Glutamatergic neuron (in vitro differentiated cells): Measurements from ENCODE around the gene STK10. TPM values are rescaled to one million over a fixed set of nuclear protein-coding genes. Genes with fewer than 3 reads are reported as not detected.

ENCODE experiments used
- DNase-seq: peaks from one replicate; pipeline ENCODE4 v3.0.0; 2022
- H3K27ac Mint-ChIP-seq: one replicate; pipeline ENCODE4 v1.8.0; 2020; ENCODE audit warnings: mild to moderate bottlenecking, mixed read lengths, inconsistent platforms; ENCODE audit not compliant: unreplicated experiment
- H3K27me3 Mint-ChIP-seq: one replicate; pipeline ENCODE4 v1.8.0; 2020; ENCODE audit warnings: mild to moderate bottlenecking, moderate library complexity, mixed read lengths, inconsistent platforms; ENCODE audit not compliant: unreplicated experiment
- H3K36me3 Mint-ChIP-seq: one replicate; pipeline ENCODE4 v1.8.0; 2020; ENCODE audit warnings: mild to moderate bottlenecking, mixed read lengths, inconsistent platforms; ENCODE audit not compliant: unreplicated experiment
- H3K4me1 Mint-ChIP-seq: one replicate; pipeline ENCODE4 v1.8.0; 2020; ENCODE audit warnings: mild to moderate bottlenecking, low read depth, mixed read lengths, inconsistent platforms; ENCODE audit not compliant: unreplicated experiment
- H3K4me3 Mint-ChIP-seq: one replicate; pipeline ENCODE4 v1.8.0; 2020; ENCODE audit warnings: mild to moderate bottlenecking, mixed read lengths, inconsistent platforms; ENCODE audit not compliant: unreplicated experiment
- H3K9me3 Mint-ChIP-seq: one replicate; pipeline ENCODE4 v1.8.0; 2020; ENCODE audit warnings: mild to moderate bottlenecking, moderate library complexity, mixed read lengths, inconsistent platforms; ENCODE audit not compliant: unreplicated experiment
- CTCF ChIP-seq: fragments of 200-600 bp; sonication (generic); IDR thresholded peaks from one replicate; pipeline ENCODE4 v1.5.0; 2021; ENCODE audit not compliant: partially characterized antibody, unreplicated experiment
- total RNA-seq: library from RNA; stranded (reverse); fragmentation: NEBNext Ultra II Directional; extraction: Animal tissue kit (Norgen Biotek cat#: 25700); gene quantifications from one replicate; pipeline ENCODE4 v1.2.1, GENCODE V29; 2021; ENCODE audit not compliant: unreplicated experiment

Gene STK10
- total RNA-seq, 1 donor from 2014 or later, result 84.7 TPM

GRCh38 chr5:172147857-172148256, 40.2 kb downstream of the STK10 start:
- peaks cover 43% of the 10 kb centered on the region for H3K4me1 Mint-ChIP-seq
- TF ChIP-seq CTCF, result no peak
- no peak for DNase-seq
- no peak overlapping the region for H3K4me3 Mint-ChIP-seq
- peaks cover 7% of the 10 kb centered on the region for H3K36me3 Mint-ChIP-seq
- peaks cover 15% of the 10 kb centered on the region for H3K27me3 Mint-ChIP-seq
- H3K27ac Mint-ChIP-seq, result peak overlapping the region; percentile 55
- peaks cover 16% of the 10 kb centered on the region for H3K9me3 Mint-ChIP-seq

GRCh38 chr5:172146748-172147092, 41.3 kb downstream of the STK10 start:
- H3K27ac Mint-ChIP-seq, result peak overlapping the region; percentile 94
- DNase-seq, result no peak
- peaks cover 11% of the 10 kb centered on the region for H3K27me3 Mint-ChIP-seq

GRCh38 chr5:172145870-172146747, 41.9 kb downstream of the STK10 start:
- H3K36me3 Mint-ChIP-seq, result no peaks in the 10 kb centered on the region
- peaks cover 11% of the 10 kb centered on the region for H3K27me3 Mint-ChIP-seq
- peaks cover 51% of the 10 kb centered on the region for H3K4me1 Mint-ChIP-seq
- peak overlapping the region; percentile 94 for H3K27ac Mint-ChIP-seq
- no peak for TF ChIP-seq CTCF
- H3K4me3 Mint-ChIP-seq, result peak overlapping the region; percentile 44
- H3K9me3 Mint-ChIP-seq, result peaks cover 14% of the 10 kb centered on the region
- DNase-seq, result peak; percentile 48

More at GRCh38 chr5:172146748-172147092, 41.3 kb downstream of the STK10 start:
- TF ChIP-seq CTCF, result no peak
- H3K4me3 Mint-ChIP-seq, result no peak overlapping the region
- H3K4me1 Mint-ChIP-seq, result peaks cover 48% of the 10 kb centered on the region
- peaks cover 17% of the 10 kb centered on the region for H3K9me3 Mint-ChIP-seq
- peaks cover 3% of the 10 kb centered on the region for H3K36me3 Mint-ChIP-seq

DNA sequence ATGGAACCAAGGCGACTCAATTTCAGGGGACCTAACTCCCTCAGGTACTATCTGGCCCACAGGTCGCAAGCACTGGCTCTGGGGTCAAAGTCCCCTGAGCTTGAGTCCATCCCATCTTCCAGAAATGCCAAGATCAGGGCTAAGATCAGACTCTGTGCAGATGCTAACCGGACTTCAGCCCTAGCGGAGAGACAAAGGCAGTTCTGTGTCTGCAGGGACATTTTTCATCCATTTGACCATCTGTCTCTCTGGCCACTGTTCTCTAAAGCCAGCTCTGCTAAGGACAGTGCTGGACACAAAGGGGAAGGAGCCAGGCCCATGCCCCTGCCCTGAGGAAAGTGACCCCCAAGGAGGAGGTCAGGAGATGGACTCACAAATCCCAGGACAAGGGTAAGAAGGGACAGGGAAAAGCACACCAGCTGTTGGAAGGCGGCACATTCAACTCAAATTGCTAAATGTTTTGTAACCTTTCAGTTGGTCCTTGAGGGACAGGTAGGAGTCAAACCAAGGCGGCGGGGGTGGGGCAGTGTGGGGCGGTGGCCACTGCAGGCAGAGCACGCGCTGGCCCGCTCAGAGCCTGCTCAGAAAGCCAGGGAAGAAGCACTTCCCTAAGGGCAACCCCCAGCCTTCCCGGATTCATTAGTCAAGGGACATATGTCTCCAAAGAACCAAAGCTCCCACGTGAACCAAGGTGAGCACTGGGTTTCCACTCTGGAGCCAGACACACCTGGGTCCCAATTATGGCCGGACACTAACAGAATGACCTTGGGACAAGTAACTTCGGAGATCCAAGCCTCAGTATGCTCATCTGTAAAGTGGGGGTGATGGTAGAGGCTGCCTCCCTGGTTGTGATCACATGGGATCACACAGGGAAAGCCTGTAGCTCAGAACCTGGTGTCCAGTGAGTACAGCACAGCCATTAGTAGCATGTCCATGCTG, 42.8 kb downstream of the STK10 start:
- Mint-ChIP-seq H3K4me3 (peak overlapping the region; percentile 50), H3K27ac (peak overlapping the region; percentile 99), H3K36me3 (no peaks in the 10 kb centered on the region), H3K9me3 (peaks cover 14% of the 10 kb centered on the region), H3K4me1 (peaks cover 56% of the 10 kb centered on the region), H3K27me3 (peaks cover 11% of the 10 kb centered on the region)
- no peak for DNase-seq
- TF ChIP-seq CTCF, result peak; percentile 32
